ENCODE data around the gene NPY4R2.
"Not testable (repeated sequence)": the region's sequence is repeated elsewhere in the genome, so short reads cannot be mapped to it uniquely, and the experiment has no call there.

DNA sequence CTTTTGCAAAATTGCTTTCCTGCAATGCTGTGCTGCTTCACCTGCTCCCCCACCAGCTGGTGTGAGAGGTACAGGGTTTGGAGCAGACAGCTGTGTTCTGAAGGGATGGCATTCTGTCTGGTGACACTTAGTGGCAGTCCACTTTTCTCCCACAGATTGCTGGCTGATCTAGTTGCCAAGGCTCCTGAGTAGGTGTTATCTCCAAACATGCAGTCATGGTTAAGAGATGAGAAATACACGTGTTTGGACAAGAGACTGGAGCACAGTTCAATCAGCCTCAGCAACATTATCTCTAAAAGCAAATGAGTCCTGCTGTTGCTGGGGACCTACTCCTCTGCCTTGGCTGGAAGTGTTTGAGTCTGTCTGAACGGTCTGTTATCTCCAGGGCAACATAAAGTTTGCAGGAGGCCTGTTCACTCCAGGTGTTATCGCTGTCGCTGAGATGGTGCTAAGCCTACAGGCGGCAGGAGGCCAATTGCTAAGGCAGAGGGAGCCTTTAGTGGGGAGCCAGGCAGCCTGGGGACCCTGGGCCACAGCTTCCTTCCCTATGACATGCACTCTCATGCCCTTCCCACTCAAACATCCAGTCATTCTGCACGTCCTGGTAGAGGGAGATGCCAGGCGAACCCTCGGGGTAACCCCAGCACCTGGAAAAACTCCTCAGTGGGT, 24.0 kb downstream of the NPY4R2 start:
- TF ChIP-seq, protein P1, sequence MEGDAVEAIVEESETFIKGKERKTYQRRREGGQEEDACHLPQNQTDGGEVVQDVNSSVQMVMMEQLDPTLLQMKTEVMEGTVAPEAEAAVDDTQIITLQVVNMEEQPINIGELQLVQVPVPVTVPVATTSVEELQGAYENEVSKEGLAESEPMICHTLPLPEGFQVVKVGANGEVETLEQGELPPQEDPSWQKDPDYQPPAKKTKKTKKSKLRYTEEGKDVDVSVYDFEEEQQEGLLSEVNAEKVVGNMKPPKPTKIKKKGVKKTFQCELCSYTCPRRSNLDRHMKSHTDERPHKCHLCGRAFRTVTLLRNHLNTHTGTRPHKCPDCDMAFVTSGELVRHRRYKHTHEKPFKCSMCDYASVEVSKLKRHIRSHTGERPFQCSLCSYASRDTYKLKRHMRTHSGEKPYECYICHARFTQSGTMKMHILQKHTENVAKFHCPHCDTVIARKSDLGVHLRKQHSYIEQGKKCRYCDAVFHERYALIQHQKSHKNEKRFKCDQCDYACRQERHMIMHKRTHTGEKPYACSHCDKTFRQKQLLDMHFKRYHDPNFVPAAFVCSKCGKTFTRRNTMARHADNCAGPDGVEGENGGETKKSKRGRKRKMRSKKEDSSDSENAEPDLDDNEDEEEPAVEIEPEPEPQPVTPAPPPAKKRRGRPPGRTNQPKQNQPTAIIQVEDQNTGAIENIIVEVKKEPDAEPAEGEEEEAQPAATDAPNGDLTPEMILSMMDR (IDR thresholded peaks at IDR 0.05) = not testable (repeated sequence)
- TF ChIP-seq POLR2A (IDR thresholded peaks at IDR 0.05) = not testable (repeated sequence)
